Measurements from ENCODE around the gene PTPRN2. TPM values are rescaled to one million over a fixed set of nuclear protein-coding genes. Genes with fewer than 3 reads are reported as not detected.

PTPRN2 gene
- total and polyA plus RNA-seq, 2 of the 8 experiments (the other 6 are each of a cell fraction or from before 2014, with no cell fraction given), result 2.6 to 4.5 TPM

- POLR2A ChIA-PET (ENCODE audit: partially characterized antibody), result no interaction called here
- Histone ChIP-seq H3K18ac (ENCODE audit: extremely low read depth, low read length) (no peak overlapping the region; the same call in 1 of the 2 replicates), H3K4ac (replicated peaks; ENCODE audit: insufficient read length, low read depth, low read length) (no peak overlapping the region), H3K36me3 (ENCODE audit: control insufficient read depth in 2 of 4, insufficient read depth in 4 of 4, low read length in 3 of 4) (no peaks in the 10 kb centered on the region), H3K79me2 (ENCODE audit: control insufficient read depth in 1 of 2, insufficient read depth in 2 of 2, low read length in 2 of 2) (no peaks in the 10 kb centered on the region), H3K14ac (ENCODE audit: insufficient read length) (no peak overlapping the region), H4K20me1 (replicated peaks in 1 of 2; ENCODE audit: control insufficient read depth in 1 of 2, insufficient read depth in 2 of 2, low read length in 2 of 2) (no peaks in the 10 kb centered on the region), H2BK120ac (replicated peaks; ENCODE audit: low read depth, low read length) (no peak overlapping the region), H4K5ac (ENCODE audit: insufficient read length, low read depth, low read length) (no peak overlapping the region), H3K23ac (ENCODE audit: insufficient read length) (no peak overlapping the region), H3K27ac (ENCODE audit: low read depth, low read length) (no peak overlapping the region), H3K56ac (replicated peaks; ENCODE audit: insufficient read length, low read depth, low read length) (no peak overlapping the region), H2BK5ac (ENCODE audit: low read depth, low read length) (no peak overlapping the region), H3K4me1 (replicated peaks in 1 of 4; ENCODE audit: control insufficient read depth in 3 of 4, insufficient read depth in 4 of 4, low read length in 3 of 4) (peaks cover 0 to 7% (median 4%) of the 10 kb centered on the region in 4 experiments; a peak in 3 of 7 replicates), H3K9me3 (ENCODE audit: insufficient read depth in 2 of 2, low read depth in 1 of 2, low read length in 1 of 2) (peaks cover 0 to 3% of the 10 kb centered on the region in 2 experiments; a peak in 2 of 4 replicates), H3K79me1 (ENCODE audit: low read depth, low read length) (no peaks in the 10 kb centered on the region), H2BK12ac (ENCODE audit: low read depth, low read length) (no peak overlapping the region), H4K91ac (replicated peaks; ENCODE audit: insufficient read length, low read length) (no peak overlapping the region), H3K4me2 (ENCODE audit: insufficient read depth in 1 of 2, low read depth in 2 of 2, low read length in 2 of 2) (no peak overlapping the region), H2AK5ac (ENCODE audit: low read depth, low read length) (no peak overlapping the region), H2AFZ (ENCODE audit: low read length) (no peak overlapping the region), H3K23me2 (ENCODE audit: low read depth, low read length) (no peaks in the 10 kb centered on the region), H2BK15ac (ENCODE audit: low read length) (no peak overlapping the region), H4K8ac (ENCODE audit: extremely low read depth, insufficient read depth, low read length) (no peak overlapping the region), H3K9ac (replicated peaks in 1 of 4; ENCODE audit: extremely low read depth in 1 of 4, low read depth in 3 of 4, low read length in 3 of 4) (no peak overlapping the region), H2BK20ac (ENCODE audit: low read length) (no peak overlapping the region), H3K27me3 (replicated peaks in 1 of 4; ENCODE audit: control insufficient read depth in 3 of 4, extremely low read depth in 1 of 4, insufficient read depth in 3 of 4, low read length in 3 of 4) (no peaks in the 10 kb centered on the region), H3K4me3 (ENCODE audit: extremely low read depth in 1 of 4, insufficient read depth in 2 of 4, low read depth in 3 of 4, low read length in 4 of 4) (no peak overlapping the region)
- DNase-seq (ENCODE audit: low read depth in 1 of 2, low spot score in 2 of 2) (no peak), FAIRE-seq (no peak)
- CTCF ChIA-PET (ENCODE audit: partially characterized antibody), result interaction anchor here (1.1 to 6.9 kb wide), 4 partner anchors 8 to 47 kb away, joined by 3 to 51 read pairs (median 6); no protein-coding TSS in a partner anchor
- 100% methylated on average over 5 of the region's 8 CpGs; no CpG with 5 or more reads in 1 of the 2 experiments for WGBS, 2 experiments (ENCODE audit: extremely low coverage in 1 of 2, insufficient coverage in 1 of 2, insufficient read length in 1 of 2, insufficient replicate concordance in 2 of 2, low coverage in 1 of 2, low lambda C conversion rate in 2 of 2, missing lambda C conversion rate in 1 of 2)
- no peak for TF ChIP-seq SP4 (IDR thresholded peaks at IDR 0.05; ENCODE audit: low read length)
- TF ChIP-seq CTCF (IDR thresholded peaks at IDR 0.05; ENCODE audit: control extremely low read depth in 1 of 3, insufficient read depth in 1 of 3, low read depth in 1 of 3, low read length in 3 of 3), result no peak
- TF ChIP-seq BRCA1 (IDR thresholded peaks at IDR 0.05; ENCODE audit: low read depth, low read length), result no peak
- TF ChIP-seq SRF (IDR thresholded peaks at IDR 0.05; ENCODE audit: low read depth, low read length), result no peak
- no peak for TF ChIP-seq TAF1 (IDR thresholded peaks at IDR 0.05; ENCODE audit: low read depth, low read length)
These were observed 186.3 kb downstream of the PTPRN2 start for GRCh38 chr7:158401295-158401694.

All from H1 (cell line).